ELF-1 (cell line): ENCODE data around the gene SLC35F1.

Experiments
- DNase-seq: peaks from one replicate; pipeline ENCODE4 v3.0.0-alpha.2; 2016; ENCODE audit warnings: low read depth, low spot score

Gene SLC35F1

DNA sequence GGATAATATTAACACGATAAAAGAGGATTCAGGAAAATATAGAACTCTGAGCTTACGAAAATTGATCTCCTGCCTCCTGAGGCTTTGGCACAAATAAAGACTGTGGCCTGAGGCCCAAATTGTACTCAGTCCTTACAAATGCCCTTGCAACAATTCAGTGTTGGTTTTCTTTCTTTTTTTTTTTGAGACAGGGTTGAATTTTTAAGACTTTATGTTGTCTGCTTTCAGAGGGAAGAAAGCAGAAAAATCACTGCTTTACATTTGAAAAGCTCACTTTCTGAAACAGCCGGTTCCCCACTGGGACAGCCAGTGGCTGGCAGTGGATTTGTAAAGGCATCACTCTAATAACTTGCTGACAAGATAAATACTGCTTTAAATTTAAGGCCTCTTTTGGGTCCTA, 290.5 kb downstream of the SLC35F1 start:
- DNase-seq, result no peak

DNA sequence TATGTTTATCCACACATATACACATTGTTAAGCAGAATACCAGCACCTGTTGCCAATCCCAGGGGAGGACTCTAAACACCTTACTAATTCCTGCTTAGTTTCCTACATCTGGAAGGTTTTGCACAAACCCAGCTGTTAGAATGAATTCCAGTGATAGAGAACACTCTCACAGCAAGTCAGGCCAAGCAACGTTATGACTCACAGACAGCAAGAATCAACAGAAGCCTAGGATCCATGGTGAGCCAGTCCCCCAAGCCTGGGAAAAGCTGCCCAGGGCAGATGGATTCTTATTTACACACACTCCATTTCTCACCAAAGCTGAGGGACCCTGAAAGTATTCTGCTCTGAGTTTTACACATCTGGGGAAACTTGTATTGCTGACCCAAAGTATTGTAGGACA, 291.7 kb downstream of the SLC35F1 start:
- no peak for DNase-seq

DNA sequence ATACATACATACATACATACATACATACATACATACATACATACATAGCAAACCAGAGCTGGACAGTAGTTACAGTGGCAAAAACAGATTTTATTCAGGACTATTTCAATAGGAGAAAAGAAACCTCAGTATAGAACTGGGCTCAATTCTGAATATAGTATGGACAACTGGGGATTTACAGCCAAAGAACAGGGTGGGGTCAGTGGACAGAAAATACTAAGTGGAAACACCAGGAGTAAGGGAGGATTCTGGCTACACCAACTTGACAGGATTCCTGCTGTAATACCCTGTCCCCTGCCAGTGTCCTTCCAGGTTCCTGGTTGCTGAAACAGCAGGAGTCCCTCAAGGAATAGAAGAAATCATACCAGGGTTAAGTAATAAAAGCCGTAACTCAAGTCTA, 293.1 kb downstream of the SLC35F1 start:
- no peak for DNase-seq

DNA sequence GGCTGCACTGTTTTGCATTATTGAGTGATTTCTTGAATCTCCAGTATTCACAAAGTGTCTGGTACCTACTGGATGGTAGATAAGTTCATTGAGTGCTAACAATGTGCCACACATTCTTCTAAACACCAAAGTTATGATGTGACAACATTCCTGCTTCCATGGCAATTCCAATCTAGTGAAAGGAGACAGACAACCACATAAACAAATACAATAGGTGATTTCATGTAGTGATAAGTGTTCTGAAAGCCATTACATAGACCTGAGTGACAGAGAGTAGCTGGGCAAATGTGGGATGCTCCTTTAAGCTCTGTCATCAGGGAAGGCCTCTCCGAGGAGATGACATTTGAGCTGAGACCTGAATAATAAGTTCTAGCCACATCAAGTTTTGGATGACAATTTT, 295.5 kb downstream of the SLC35F1 start:
- no peak for DNase-seq

DNA sequence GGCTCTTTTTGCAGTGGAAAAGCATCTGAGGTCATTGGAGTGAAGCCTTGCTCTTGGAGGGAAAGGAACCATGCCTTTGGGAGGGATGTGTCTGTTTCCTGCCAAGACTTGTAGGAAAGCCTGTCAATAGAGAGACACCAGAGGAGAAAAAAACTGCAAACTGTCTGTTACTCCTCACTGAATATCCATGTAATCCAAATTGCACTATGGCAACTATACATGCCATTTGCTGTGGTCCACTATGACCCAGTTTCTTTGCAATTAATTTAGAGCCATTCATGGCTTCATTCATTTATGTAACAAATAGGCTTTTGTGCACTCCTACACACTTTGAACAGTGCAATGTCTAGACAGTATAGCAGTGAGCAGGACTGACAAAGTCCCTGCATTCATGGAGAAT, 296.5 kb downstream of the SLC35F1 start:
- no peak for DNase-seq

DNA sequence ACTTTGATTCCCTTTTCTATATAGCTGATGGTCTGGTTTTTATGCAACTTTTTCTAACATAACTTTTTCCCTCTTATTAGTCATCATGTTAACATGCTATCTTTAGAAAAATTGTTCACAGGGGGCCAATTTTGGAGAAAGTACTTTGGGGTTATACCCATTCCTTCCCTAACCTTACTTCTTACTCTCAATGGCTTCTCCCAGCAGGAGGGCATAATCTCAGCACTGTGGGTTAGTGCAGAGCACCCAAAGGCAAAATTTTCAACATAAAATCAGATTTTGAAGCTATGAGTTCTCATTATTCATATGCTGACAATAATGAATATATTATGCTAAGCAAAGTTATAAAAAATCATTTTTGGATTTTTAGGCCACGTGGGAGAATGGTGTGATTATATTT, 299.2 kb downstream of the SLC35F1 start:
- no peak for DNase-seq

DNA sequence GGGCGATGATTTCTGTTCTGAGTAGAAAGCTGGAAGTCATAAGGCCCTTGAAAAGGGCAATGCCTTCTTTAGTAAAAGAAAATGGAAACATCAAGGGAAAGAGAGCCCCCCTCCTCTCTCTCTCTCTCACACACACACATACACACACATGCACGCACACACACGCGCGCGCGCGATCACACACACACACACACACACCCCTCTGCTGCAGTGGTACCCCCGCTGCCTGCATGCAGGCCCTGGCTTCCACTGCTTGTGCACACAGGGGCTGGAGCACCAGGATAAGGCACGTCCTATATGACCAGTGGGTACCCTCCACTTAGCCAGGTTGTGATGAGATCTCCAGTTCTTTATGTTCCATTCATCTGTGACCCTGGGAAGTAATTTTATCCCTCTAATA, 300.9 kb downstream of the SLC35F1 start:
- no peak for DNase-seq

DNA sequence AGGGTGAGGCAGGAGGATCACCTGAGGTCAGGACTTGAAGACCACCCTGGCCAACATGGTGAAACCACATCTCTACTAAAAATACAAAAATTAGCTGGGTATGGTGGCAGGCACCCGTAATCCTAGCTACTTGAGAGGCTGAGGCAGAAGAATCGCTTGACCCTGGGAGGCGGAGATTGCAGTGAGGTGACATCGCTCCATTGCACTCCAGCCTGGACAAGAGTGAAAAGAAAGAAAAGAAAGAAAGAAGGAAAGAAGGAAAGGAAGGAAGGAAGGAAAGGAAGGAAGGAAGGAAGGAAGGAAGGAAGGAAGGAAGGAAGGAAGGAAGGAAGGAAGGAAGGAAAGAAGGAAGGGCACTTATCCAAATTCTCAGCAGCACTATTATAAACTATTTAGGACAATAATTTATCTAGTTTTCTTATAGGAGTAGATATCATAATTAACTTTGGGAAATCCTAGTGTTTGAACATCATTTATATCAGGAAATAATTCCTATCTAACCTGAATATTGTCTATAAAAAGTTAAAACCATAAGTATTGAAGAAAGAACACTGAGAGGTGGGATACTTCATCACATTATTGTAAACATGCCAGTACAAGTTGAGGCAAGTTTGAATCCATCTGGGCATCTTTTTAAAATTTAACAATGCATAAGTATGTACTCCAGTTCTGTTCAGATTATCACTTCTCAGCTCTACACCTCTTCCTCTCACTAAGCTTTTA, 305.5 kb downstream of the SLC35F1 start:
- no peak for DNase-seq

DNA sequence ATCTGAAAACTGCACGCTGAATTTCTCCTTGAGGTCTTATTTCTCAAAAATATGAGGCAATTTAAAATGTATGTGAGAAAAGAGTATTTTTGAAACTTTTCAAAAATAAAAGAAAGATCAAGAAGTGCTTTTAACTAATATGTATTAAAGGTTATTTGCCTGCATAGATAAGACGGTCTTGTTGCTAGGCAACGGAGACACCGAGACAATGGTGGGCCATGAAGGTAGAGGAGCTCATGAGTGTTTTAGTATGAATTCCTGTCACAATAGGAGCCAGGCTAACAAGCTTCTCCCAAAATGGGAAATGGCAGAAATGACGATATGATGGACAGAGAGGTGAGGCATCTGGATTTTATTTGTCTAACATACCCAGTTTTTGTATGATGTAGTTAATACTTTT, 308.2 kb downstream of the SLC35F1 start:
- DNase-seq, result no peak

DNA sequence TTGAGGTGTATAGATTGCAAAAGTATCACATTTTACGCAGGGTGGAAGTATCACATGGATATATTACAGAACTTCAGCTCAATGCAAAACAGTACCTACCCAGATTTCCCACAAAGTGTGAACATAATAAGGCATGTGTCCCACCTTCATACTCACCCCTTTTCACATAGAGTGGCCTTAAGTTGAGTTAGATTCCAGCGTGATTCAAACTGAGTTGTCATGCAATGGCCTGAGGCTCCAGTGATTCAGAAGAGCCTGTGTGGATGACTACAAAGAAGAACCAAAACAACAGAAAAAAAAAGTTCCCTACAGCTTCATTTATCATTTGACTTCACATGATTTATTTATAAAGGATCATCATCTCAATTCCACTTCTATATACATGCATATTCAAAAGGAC, 309.7 kb downstream of the SLC35F1 start:
- peak; percentile 13 for DNase-seq

DNA sequence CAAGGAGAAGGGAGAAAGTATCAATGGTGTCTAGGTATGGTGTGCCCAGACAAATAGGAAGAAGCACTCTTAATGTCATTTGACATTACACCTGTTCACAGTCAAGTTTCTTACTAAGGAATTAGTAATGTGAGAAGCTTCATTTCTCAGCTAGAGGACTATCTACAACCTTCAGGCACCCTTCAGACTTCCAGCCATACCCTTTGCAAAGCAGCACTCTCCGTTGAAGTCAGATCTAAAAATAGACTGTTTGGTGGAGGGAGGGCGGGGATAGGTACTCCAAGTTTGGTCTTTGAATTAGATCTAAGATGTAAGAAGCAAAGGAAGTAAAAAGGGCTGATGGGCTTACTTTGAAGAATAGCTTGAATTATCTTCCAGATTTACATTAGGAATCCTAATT, 311.1 kb downstream of the SLC35F1 start:
- no peak for DNase-seq

DNA sequence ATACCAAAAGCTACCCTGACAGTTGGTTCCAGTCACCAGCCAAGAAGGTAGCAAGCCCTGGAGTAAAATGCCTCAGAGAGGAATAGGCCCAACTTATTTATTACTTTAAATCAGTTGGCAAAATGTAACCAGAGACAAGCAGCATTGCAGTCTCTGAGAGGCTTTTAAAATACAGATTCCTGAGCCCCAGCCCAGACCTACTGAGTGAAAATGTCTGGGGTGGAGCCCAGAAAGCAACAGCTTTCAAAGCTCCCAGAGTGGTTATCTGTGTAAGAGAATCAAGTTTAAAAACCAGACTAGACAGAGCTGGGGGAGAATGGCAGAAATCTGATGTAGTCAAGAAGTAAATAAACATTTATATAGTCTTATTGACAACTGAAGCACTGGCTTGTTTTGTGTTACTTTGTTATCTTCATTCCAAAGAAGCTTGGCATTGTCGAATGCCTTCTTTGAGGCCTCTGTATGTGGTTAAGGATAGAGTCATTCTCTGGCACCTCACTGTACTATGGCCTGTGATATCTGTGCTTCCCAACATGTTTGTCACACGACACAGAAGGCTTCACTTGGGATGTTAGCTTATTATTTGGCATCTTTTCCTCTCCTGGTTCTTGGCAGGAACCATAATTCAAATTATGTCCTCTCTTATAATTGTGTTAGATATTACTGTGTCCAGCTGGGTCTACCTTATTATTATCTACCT, 313.5 kb downstream of the SLC35F1 start:
- DNase-seq, result no peak

DNA sequence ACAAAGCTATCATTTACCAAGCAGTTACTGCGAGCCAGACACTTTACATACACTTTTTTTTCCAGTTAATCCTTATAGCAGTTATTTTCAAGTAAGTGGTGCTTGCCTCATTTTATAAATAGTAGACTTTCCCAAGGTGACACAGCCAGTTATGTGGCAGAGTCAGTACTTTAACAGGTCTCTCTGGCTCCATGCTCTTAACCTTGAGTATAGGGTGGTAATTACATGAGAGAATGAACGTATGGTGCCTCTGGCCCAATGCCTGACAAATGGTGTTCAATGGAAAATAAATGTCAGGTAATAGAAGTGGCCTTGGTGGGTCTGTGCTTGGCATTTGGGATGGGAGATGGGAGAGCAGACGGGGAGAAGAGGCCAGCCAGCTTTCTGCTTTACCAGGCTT, 316.3 kb downstream of the SLC35F1 start:
- no peak for DNase-seq

DNA sequence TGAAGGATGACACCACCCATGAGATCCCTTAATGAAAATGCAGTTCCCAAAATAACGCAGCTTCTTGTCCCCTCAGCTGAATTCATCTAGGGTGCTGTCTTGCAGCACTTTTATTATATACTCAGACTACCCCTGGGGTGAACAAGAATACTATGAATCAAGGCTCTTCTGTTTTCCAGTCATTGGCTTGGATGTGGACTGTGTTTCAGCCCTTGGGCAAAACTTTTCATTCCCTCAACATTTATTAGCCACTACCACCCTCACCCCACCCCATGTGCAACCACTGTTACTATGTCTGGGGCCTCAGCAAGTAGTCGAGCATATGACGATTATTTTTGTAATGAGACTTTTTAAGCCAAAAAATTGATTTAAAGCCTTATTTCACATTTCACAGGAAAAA, 321.8 kb downstream of the SLC35F1 start:
- no peak for DNase-seq

DNA sequence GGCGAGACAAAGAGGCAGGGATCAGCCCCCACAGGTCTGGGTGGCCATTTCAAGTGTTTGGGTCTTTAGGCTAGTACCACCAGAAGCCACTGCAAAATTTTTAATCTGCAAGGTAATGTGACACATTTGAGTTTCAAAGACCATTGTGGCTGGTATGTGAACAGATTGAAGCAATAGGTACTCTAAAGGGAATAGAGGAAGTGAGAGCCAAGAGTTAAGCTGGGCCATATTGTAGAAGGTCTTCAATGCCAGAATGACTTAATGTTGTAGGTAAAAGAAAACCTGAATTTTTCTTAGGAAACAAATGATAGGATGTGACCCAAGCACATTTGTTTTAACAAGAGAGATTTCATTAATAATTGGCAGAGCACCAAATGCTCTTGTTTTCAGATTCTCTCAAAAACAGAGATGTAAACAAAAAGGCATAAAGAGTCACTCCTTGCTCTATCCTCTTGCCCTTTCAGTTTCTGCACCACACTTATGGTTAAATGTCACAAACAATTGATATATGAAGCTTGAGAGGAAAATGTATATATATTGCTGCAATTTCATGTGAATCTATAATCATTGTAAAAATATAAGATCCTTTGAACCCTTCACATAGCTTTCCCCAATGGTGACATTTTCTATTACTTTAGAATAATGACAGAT, 333.9 kb downstream of the SLC35F1 start:
- no peak for DNase-seq

DNA sequence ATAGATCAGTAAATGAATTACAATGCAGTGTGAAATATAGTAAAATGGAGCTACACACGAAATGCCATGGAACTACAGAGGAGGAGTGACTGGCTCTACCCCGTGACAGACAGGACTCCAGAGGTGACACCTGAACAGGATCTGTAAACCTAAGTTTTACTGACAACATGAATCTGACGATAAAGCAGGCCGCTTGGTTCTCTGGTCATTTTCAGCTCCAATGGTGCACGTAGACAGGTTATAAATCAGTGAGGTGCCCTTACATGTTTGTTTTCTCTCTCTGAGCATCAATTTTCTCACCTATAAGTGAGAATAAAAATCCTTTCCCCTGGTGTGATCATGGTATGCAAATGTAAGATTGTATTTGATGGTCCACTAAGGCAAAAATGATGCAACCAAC, 339.3 kb downstream of the SLC35F1 start:
- DNase-seq, result no peak

DNA sequence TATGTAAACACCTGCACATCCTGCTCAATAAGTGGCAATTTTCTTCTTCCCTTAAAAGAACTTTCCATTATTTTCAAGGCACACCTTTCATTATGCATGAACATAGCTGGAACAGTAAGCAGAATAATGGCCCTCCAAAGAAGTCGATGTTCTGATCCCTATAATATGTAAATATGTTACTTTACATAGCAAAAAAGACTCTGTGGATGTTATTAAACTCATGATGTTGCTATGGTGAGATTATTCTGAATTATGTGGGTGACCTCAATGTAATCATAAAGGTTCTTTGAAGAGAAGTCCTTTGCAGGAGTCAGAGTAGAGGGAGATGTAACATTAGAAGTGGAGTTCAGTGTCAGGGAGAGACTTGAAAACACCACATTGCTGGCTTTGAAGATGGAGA, 341.1 kb downstream of the SLC35F1 start:
- DNase-seq, result no peak

DNA sequence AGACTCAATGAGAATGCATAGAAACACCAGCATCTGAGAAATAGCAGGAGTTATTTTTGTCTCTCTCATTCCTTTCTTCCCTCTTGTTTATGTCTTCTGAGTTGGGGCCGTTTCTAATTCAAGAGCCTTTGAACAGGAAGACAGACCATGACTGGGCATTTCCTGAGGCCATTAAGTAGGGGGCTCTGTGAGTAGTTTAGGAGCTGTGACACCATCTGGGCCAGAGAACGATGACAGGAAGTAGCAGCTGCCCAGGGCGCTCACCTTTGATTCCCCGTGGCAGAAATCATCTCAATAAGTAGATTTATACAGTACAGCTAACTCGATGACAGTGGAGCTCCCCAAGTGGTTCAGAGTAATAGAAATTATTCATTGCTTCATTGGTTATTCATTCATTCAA, 342.6 kb downstream of the SLC35F1 start:
- peak; percentile 15 for DNase-seq

DNA sequence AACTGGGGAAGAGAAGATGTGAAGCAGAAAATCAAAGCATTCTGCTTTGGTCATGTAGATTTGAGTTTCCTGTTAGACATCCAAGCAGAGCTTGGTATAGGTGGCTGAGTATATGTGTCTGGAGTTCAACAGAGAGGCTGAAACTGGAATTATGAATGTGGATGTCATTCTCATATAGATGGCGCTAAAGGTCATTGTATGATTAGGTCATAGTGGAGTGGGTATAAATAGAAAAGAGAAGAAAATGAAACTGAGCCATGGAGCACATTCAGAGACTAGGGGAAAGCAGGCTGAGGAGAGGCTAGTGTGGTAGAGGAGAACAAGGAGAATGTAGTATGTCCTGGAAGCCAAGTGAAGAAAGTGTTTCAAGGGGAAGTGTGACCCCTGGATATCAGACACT, 345.4 kb downstream of the SLC35F1 start:
- DNase-seq, result no peak

DNA sequence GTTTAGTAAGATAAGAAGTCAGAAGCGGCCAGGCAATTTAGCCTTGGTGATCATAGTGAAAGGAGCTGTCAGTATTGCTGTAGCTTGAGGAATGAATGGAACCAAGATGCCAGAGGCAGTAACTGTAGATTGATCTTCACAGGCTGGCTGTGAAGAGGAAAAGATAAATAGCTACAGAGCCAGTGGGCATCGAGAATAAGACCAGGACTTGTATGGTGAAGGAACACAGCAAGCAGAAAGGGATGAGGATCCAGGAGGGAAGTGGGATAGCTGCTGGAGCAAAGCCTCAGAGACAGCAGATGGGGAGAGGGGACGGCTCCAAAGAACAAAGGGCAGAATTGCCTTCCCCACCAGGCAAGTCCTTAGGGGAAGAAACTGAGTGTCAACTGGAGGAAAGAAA, 346.7 kb downstream of the SLC35F1 start:
- DNase-seq, result peak; percentile 14

DNA sequence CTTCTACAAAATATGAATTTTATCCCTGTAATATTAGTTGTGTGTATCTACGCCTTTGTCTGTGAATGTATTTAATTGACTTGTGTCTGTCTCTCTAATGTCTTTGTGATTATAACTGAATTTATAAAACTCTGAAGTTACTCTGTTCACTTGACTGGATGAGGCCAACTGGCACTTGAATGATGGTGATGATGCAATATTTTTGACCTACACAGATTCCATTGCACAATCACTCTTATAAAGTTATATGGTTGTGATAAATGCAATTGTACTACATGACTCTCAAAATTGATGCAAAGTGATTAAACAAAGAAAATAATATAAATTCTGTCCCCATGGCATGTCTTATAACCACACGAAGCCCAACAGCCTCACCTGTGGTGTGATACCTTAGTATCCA, 353.8 kb downstream of the SLC35F1 start:
- DNase-seq, result no peak

DNA sequence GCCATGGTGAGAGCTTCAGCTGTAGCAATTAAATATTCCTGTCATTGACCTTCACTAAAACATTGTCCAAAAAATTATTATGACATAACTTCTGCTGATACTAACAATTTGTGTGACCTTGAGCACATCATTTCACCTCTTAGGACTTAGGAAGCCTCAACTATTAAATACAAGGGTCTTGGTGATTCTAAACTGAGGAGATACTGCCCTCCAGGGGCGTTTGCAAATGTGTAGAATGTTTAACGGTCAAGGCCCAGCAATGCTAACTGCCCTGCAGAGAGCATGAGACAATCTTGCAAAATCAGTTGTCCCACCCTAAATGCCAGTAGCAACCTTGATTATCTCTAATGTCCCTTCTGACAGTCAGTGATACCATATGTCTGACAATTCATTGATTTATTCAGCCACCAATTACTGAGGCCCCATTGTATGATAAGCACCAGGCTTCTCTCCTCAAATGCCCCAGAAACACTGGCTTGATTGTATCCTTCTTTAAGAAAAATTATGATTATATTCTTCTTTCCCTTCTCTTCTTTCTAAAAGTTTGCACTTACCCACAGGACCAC, 356.9 kb downstream of the SLC35F1 start:
- DNase-seq, result peak; percentile 23

DNA sequence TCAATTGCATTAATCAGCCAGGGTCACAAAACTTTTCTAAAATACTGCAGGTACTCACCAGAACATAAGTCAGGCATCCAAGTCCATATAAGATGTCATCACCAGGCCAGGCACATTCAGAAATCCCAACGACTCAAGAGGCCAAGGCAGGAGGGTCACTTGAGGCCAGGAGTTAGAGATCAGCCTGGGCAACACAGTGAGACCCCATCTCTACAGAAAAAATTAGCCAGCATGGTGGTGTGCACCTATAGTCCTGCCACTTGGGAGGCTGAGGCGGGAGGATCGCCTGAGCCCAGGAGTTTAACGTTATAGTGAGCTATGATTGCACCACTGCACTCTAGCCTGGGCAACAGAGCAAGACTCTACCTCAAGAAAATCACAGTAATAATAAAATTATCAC, 362.6 kb downstream of the SLC35F1 start:
- DNase-seq, result no peak
